Vein endothelial cell (primary cell): Measurements from ENCODE around the gene B3GAT1. TPM values are rescaled to one million over a fixed set of nuclear protein-coding genes. Genes with fewer than 3 reads are reported as not detected.

ENCODE experiments used
- total RNA-seq: library from RNA; depleted of rRNA; stranded (reverse); fragments of >200 nt; gene quantifications from 2 replicates; pipeline ENCODE4 v1.2.3, GENCODE V29; 2012

The B3GAT1 gene
- not detected in 2 replicates for total RNA-seq

GRCh38 chr11:134412203-134413042 lies at the start of gene B3GAT1:
B3GAT1 (minus strand) TSS chr11:134412242; CDS start chr11:134387659, 24,583 bp downstream.

GRCh38 chr11:134331354-134332188 lies 80.5 kb downstream of the B3GAT1 start, which contains the start of gene GLB1L2:
GLB1L2 (plus strand) TSS chr11:134331988; CDS start chr11:134332062, 74 bp downstream.

Other genes with a start within 250 kb of the B3GAT1 start
- gene NCAPD3, start 188.3 kb downstream of the B3GAT1 start, total RNA-seq, result 18.0 and 29.7 TPM in 2 replicates
- gene VPS26B, start 187.6 kb downstream of the B3GAT1 start, total RNA-seq, result 44.4 and 47.1 TPM in 2 replicates
- 50.2 and 51.9 TPM in 2 replicates for gene THYN1, start 158.9 kb downstream of the B3GAT1 start, total RNA-seq
- gene ACAD8, start 158.7 kb downstream of the B3GAT1 start, total RNA-seq, result 18.0 and 18.3 TPM in 2 replicates
- gene GLB1L3, start 135.9 kb downstream of the B3GAT1 start, total RNA-seq, result not detected in 2 replicates
- gene GLB1L2, start 80.3 kb downstream of the B3GAT1 start, total RNA-seq, result 0.67 and 1.6 TPM in 2 replicates